Pons (tissue), 1 donor: ENCODE measurements around the gene TMOD3.
"Not testable (repeated sequence)": the region's sequence is repeated elsewhere in the genome, so short reads cannot be mapped to it uniquely, and the experiment has no call there.

ENCODE experiments used
- DNase-seq: peaks from one replicate; pipeline ENCODE4 v3.0.0-alpha.2; 2016; ENCODE audit warnings: low spot score

TMOD3 gene

GRCh38 chr15:51829376-51830275 lies at the start of gene TMOD3:
TSS of gene TMOD3 (plus strand) at chr15:51829653. CDS start at chr15:51862885, 33,232 bp downstream.
- DNase-seq, result peak; percentile 89

DNA sequence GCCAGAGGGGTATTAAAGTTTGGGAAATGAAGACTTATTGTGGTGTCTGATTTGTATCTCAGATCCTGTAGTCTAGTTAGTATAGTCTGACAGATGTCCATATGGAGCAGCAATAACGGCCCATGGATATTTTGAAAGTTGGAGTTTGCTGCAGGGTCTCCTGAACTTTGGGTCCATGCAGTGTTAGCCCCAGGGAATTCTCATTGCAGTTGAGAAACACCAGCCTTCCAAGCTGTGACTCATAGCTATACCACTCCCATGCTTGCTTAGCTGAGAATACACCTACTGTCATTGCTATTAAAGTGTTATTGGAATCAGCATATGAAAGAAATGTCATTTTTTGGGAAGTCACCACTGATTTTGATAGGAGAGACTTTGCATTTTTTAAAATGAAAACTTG lies 48.8 kb upstream of the TMOD3 start:
- DNase-seq, result no peak

- DNase-seq, result no peak
These were observed 47.9 kb upstream of the TMOD3 start for GRCh38 chr15:51781506-51781905.

- DNase-seq, result no peak
These were observed 47.0 kb upstream of the TMOD3 start for GRCh38 chr15:51782357-51782896.

DNA sequence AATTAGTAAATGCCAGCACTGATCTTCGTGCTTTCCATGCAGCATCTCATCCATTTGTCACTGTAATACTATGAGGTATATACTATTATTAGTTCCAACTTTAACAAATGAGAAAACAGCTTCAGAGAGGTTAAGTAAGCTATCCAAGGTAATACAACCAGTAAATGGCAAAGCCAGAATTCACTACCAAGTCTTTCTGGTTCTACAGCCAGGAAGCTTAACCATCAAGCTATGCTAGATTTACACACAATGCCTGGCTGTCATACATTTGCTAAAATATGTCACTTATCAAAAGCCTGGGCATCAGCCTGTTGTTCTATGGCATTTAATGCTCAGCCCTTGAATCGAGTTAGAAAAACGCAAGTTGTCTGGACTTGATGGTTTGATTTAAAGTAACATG lies 45.5 kb upstream of the TMOD3 start:
- no peak for DNase-seq

GRCh38 chr15:51787130-51787529 lies 42.3 kb upstream of the TMOD3 start:
- not testable (repeated sequence) for DNase-seq

GRCh38 chr15:51792474-51792873 lies 37.0 kb upstream of the TMOD3 start:
- not testable (repeated sequence) for DNase-seq

- DNase-seq, result peak; percentile 37
These were observed 35.7 kb upstream of the TMOD3 start for GRCh38 chr15:51793521-51794305.

- no peak for DNase-seq
These were observed 32.5 kb upstream of the TMOD3 start for GRCh38 chr15:51796847-51797401.

DNA sequence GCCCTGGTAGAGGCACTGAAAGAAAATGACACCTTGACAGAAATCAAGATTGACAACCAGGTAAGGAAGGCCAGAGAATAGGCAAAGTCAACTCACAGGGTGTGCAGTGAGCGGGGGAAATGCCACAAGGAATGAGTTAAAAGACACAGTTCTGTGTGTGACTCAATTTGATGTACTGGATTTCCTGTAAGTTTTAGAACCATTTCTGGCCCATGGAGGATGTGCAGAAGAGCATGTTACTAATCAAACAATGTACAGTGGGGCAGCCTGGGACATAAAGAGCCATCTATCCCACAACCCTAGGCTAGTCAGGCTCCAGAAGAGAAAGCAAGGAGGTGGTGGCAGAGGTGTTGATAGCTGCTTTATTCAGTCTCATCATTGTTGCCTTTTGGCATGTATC lies 31.2 kb upstream of the TMOD3 start:
- no peak for DNase-seq

DNA sequence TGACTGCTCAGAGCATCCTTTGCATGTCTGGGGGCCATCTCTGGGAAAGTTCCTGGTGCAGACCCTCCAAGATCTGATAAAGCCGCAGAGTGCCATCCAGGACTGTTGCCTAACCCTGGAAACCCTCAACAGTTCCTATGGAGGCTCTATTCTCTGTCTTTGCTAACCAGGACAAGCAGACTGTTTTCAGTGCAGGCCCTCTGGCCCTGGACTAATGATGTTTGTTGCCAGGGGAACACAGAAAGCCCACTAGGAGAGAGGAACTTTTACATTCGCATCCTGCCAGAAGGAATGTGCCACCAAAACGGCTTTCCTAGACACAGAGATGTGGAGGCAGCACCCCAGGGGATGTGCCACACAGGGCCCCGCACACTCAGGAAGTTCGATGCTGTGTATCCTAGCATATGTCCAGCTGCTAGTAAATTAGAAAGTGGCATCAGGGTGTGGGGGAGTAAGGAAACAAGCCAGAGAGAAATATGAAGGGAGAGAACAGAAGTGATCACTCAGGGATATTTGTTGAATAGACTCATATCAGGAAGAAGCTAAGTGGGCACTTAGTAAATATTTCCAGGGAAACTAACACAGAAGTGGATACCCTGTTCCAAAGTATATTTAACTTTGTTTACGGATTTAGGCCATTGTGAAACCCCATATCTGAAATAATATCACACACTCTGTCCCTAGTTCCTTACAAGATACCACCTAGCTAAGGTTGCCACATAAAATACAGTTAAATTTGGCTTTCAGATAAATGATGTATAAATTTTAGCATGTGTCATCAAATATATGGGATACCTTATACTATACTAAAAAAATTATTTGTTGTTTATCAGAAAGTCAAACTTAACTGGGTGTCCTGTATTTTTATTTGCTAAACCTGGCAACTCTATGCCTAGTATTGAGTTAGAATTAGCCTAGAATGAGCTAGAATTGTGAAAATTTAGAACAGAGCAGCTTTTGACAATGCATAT lies 29.9 kb upstream of the TMOD3 start:
- no peak for DNase-seq

DNA sequence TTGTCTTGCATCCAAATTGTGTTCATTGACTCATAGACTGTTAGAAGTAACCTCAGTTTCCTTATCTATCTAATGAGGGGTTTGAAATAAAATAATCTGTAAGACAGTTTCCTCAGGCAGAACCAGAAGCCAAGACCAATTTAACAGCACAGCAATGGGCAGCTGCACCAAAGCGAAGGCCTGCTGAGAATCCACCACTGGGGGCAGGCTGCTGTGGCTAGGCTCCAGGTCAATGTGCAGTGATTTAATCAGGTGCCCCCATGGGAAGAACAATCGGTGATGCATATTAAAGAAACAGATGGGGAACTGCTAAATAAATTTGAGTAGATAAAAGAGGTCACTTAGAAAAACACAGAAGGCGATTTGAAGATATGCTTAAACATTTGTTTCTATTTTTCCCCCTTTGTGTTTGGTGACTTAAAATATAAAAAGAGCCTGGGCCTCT lies 28.0 kb upstream of the TMOD3 start:
- peak; percentile 31 for DNase-seq

DNA sequence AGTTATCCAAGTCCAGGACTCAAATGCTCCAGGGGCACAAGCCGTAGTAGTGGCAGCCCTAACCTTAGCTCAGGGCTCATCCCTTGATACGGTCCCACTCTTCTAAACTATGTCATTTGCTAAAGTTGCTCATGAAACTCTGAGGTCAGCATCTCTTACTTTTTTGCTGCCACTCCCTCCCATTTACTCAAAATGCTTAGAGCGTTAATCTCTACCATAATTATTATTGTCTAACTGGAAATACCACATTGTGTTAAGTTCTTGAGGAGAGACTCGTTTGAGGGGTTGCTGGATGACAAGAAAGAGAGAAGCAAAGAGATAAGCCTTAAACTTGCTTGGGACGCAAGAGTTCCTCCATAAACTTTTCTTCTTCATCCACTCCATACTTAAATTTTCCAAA lies 26.9 kb upstream of the TMOD3 start:
- no peak for DNase-seq

GRCh38 chr15:51803965-51804364 lies 25.5 kb upstream of the TMOD3 start:
- DNase-seq, result no peak

GRCh38 chr15:51806123-51806522 lies 23.3 kb upstream of the TMOD3 start:
- no peak for DNase-seq

DNA sequence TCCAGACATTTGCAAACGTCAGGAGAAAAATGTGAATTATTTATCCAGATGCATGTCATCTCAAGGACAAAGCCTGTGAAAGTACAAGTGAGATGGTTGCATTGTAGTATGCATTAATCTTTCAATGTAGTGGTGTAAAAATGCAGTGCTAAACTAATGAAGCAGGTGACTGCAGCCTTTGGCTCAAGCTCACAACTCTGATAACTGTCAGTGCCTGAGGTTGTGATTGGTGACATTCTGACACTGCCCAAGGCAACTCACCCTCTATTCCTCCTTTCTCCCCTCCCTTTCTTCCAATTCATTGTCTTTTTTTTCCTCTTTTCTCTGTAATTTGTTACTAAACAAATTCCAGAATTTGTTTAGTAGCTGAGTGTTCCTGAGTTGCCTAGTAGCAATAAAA lies 20.0 kb upstream of the TMOD3 start:
- no peak for DNase-seq

DNA sequence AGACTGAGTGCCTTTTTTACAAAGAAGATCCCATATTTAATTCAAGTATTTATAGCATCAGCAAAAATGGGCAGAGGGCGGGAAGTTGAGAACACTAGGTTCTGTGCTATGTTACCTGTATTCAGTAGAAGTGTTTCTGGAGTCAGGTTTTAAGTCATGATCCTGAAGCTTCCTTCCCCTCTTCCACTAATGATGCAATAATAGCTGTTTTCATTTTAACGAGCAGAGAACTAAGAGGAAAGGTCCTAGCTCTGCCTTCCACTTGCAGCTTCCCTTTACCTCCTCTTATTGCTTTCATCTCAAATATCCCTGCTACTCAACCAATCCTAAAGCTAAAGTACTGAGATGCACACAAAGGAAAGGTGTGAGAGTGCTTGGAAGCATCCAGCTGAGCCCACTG lies 16.9 kb upstream of the TMOD3 start:
- no peak for DNase-seq

DNA sequence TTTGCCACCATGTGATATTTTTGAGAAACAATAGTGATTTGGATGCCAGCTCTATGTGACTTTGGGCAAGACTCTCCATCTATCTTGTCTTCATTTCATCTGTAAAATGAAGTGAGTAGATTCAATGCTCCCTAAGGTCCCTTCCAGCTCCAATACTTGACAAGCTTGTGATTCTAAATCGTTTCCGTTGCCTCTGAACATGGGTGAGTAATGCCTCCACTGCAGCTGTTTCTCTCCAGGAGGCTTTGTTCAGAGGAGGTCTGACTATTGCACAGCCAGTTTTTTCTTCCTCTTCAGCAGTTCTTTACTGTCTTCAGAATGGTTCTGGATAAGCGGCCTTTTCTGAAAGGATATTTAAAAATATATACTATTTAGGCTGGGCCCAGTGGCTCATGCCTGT lies 14.8 kb upstream of the TMOD3 start:
- DNase-seq, result no peak

DNA sequence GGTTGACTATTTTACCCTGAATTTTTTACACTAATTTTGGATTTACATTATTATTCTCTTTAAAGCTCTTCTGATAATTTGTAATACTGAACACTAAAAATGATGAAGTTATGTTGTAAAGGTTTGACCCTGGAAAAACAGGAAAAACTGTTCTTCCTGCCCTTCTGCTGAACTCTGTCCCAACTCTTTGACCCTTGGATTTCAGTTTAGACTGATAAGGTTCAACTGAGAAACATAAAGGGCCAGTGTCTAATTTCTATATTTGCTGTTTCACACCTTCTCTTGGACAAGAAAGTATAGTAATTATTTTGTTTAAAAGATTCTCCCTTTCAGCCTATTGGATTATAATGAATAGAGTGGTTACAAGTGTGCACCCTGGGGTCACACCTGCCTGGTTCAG lies 12.8 kb upstream of the TMOD3 start:
- no peak for DNase-seq

DNA sequence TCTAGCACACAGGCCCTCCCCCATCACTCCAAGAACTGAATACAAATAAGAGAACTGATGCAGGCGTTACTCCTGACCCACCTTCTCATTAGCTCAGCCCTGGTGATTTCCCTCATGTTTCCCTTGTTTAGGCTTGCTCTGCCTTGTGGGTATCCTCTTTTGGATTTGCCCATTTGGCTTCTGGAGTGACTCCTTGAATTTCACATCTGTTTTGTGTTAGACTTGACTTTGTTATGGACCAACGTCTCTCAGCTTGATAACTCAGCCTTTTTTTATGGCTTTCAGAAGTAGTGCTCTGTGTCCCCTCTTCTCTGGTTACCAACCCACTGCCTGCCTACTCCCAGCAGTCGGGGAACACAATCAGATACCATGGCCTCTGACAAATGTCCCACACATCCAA lies 11.3 kb upstream of the TMOD3 start:
- no peak for DNase-seq

DNA sequence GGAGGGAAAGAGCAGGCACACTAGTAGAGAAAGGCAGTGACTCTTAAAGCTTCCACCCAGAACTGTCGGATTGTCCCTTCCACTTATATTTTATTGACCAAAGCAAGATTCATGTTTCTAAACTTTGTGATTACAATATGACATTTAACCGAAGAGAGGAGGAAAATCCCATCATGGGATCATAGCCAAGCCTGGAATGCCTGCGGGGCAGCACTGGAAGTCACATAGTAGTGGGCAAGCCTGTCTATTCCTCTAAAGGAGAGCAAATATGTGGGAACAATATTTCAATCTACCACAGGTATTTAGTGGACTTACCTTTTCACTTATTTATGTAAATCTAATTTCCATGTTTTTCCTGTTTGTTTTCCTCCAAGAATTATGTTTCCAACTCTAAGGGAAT lies 3.8 kb upstream of the TMOD3 start:
- DNase-seq, result no peak
